Endodermal cell (in vitro differentiated cells): ENCODE data around the gene CEP70. TPM values are rescaled to one million over a fixed set of nuclear protein-coding genes. Genes with fewer than 3 reads are reported as not detected.

Experiments used
- DNase-seq: peaks from one replicate; pipeline ENCODE4 v3.0.0-alpha.2; 2017
- H3K27ac ChIP-seq: 2 replicates; pipeline ENCODE4 v1.5.1; 2013; ENCODE audit warnings: mild to moderate bottlenecking, low read depth, low read length, moderate library complexity
- H3K27me3 ChIP-seq: 2 replicates; pipeline ENCODE4 v1.6.1; 2013; ENCODE audit warnings: mild to moderate bottlenecking, low read length, moderate library complexity; ENCODE audit not compliant: insufficient read depth, control insufficient read depth, poor library complexity, severe bottlenecking
- H3K36me3 ChIP-seq: 2 replicates; pipeline ENCODE4 v1.7.0; 2013; ENCODE audit warnings: mild to moderate bottlenecking, low read length, moderate library complexity; ENCODE audit not compliant: control insufficient read depth, insufficient read depth
- H3K4me1 ChIP-seq: one replicate; pipeline ENCODE4 v1.7.0; 2013; ENCODE audit warnings: low read length; ENCODE audit not compliant: control insufficient read depth, insufficient read depth
- H3K4me3 ChIP-seq: 2 replicates; pipeline ENCODE4 v1.5.1; 2013; ENCODE audit warnings: mild to moderate bottlenecking, low read length, moderate library complexity
- H3K9ac ChIP-seq: 2 replicates; pipeline ENCODE4 v1.6.1; 2013; ENCODE audit warnings: mild to moderate bottlenecking, low read length, moderate library complexity; ENCODE audit not compliant: poor library complexity, severe bottlenecking; ENCODE audit errors: extremely low read depth
- H3K9me3 ChIP-seq: 2 replicates; pipeline ENCODE4 v1.6.1; 2013; ENCODE audit warnings: mild to moderate bottlenecking, low read length, moderate library complexity; ENCODE audit not compliant: control insufficient read depth
- H3K27ac Mint-ChIP-seq: 2 replicates; pipeline ENCODE4 v1.8.0; 2020; ENCODE audit warnings: mixed read lengths
- H3K27me3 Mint-ChIP-seq: 2 replicates; pipeline ENCODE4 v1.8.0; 2021; ENCODE audit warnings: mild to moderate bottlenecking, mixed read lengths; ENCODE audit not compliant: insufficient read depth
- H3K36me3 Mint-ChIP-seq: 2 replicates; pipeline ENCODE4 v1.8.0; 2020; ENCODE audit warnings: low read depth, mixed read lengths
- H3K4me1 Mint-ChIP-seq: 2 replicates; pipeline ENCODE4 v1.8.0; 2020; ENCODE audit warnings: mixed read lengths
- H3K4me3 Mint-ChIP-seq: 2 replicates; pipeline ENCODE4 v1.8.0; 2020; ENCODE audit warnings: mild to moderate bottlenecking, moderate library complexity, mixed read lengths
- H3K9me3 Mint-ChIP-seq: 2 replicates; pipeline ENCODE4 v1.8.0; 2020; ENCODE audit warnings: mild to moderate bottlenecking, mixed read lengths
- CTCF ChIP-seq: fragments of 200-600 bp; sonication (generic); conservative IDR thresholded peaks from 2 replicates; pipeline ENCODE4 v1.5.0; 2021; ENCODE audit warnings: antibody characterized with exemption, mild to moderate bottlenecking
- WGBS, 2 experiments: methylation state at CpG; one replicate each; pipeline versions ENCODE4 v1.1.5 to v1.1.7; 2013; ENCODE audit warnings: missing lambda C conversion rate in 2 of 2, mixed read lengths in 1 of 2; ENCODE audit not compliant: insufficient coverage in 1 of 2, insufficient read length in 1 of 2; 5-methylcytosine and 5-hydroxymethylcytosine counted together
- total RNA-seq, 2 donors: library from RNA; stranded (reverse); fragmentation: NEBNext Ultra II Directional in 1 of 2; extraction: Animal tissue kit (Norgen Biotek cat#: 25700) in 1 of 2; gene quantifications; 2 replicates in 1 of 2; 3 replicates in 1 of 2; pipeline ENCODE4 v1.2.1, GENCODE V29; 2021

Gene CEP70
- total RNA-seq, 2 donors from 2014 or later, result 113 to 131 TPM

DNA sequence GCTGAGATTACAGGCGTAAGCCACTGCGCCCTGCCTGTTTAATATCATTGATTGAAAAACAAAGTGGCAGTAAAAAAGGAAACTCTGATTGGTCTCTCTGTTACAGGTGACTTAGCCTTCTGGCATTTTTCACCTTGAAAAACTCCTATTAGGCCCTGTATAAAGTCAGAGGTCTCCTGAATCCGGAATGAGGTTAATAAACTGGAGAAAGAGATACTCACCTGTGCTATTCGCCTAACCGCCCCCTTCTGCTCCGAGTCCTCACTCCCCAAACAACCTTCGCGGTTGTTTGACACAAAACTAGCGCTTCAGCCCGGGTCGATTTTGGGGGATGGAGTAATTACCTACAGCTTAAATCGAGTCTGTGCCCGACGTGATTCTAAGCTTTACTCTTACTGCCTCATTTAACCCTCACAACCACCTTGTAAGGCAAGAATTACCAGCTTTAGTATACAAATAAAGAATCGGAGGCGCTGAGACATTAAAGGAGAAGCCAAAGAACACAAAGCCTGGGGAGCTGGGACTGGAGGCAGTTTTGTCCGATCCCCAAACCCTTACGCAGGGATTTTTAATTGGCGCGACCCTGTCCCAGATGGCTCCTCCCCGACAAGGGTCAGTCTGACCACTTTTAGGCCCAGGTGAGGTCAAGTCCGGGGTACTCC lies 441 bp downstream of the CEP70 start:
- H3K27me3 Mint-ChIP-seq, result no peaks in the 10 kb centered on the region
- H3K4me1 Mint-ChIP-seq, result peaks cover 9% of the 10 kb centered on the region
- H3K4me3 Mint-ChIP-seq, result peak overlapping the region; percentile 93
- H3K27ac ChIP-seq, result no peak overlapping the region
- H3K9me3 Mint-ChIP-seq, result peaks cover 4% of the 10 kb centered on the region
- H3K9ac ChIP-seq, result peak overlapping the region; percentile 89
- H3K36me3 Mint-ChIP-seq, result peaks cover 11% of the 10 kb centered on the region
- peaks cover 27% of the 10 kb centered on the region for H3K36me3 ChIP-seq
- H3K4me3 ChIP-seq, result peak overlapping the region; percentile 99
- DNase-seq, result peak; percentile 73
- WGBS, 2 experiments, result 7 to 37% methylated on average over 5 to 22 of the region's 22 CpGs
- no peak for TF ChIP-seq CTCF
- H3K4me1 ChIP-seq, result peaks cover 2% of the 10 kb centered on the region
- no peaks in the 10 kb centered on the region for H3K27me3 ChIP-seq
- peaks cover 4% of the 10 kb centered on the region for H3K9me3 ChIP-seq
- H3K27ac Mint-ChIP-seq, result peak overlapping the region; percentile 96

GRCh38 chr3:138591392-138591791 lies 2.7 kb downstream of the CEP70 start:
- peaks cover 9% of the 10 kb centered on the region for H3K4me1 Mint-ChIP-seq
- TF ChIP-seq CTCF, result no peak

DNA sequence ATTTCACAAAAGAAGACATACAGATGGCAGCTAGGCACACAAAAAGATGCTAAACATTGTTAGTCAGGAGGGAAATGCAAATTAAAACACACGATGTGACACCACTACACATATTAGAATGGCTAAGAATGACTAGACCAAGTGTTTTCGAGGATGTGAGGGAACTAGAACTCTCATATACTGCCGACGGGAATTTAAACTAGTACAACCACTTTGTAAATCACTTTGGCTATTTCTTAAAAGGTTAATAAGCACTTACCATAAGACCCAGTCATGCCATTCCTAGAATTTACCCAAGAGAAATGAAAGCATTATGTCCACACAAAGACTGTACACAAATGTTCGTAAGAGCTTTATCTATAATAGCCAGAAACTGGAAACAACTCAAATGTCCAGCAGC lies 5.6 kb downstream of the CEP70 start:
- WGBS, 2 experiments, result 96 to 100% methylated on average over 3 to 5 of the region's 5 CpGs
- Mint-ChIP-seq H3K4me1 (peaks cover 13% of the 10 kb centered on the region), H3K27me3 (no peaks in the 10 kb centered on the region), H3K4me3 (no peak overlapping the region), H3K36me3 (peaks cover 56% of the 10 kb centered on the region), H3K27ac (no peak overlapping the region), H3K9me3 (peaks cover 5% of the 10 kb centered on the region)
- no peak for TF ChIP-seq CTCF
- H3K4me3 ChIP-seq, result no peak overlapping the region
- no peak overlapping the region for H3K27ac ChIP-seq
- H3K9ac ChIP-seq, result no peak overlapping the region
- H3K27me3 ChIP-seq, result no peaks in the 10 kb centered on the region
- H3K36me3 ChIP-seq, result peaks cover 68% of the 10 kb centered on the region
- H3K9me3 ChIP-seq, result peaks cover 27% of the 10 kb centered on the region
- DNase-seq, result no peak
- peaks cover 2% of the 10 kb centered on the region for H3K4me1 ChIP-seq

More at GRCh38 chr3:138591392-138591791, 2.7 kb downstream of the CEP70 start:
- peaks cover 2% of the 10 kb centered on the region for H3K4me1 ChIP-seq
- peak overlapping the region; percentile 93 for H3K4me3 Mint-ChIP-seq
- H3K9me3 Mint-ChIP-seq, result peaks cover 2% of the 10 kb centered on the region
- WGBS, 2 experiments, result 41% methylated on average over 1 of the region's 1 CpG; no CpG with 5 or more reads in 1 of the 2 experiments
- H3K27ac ChIP-seq, result no peak overlapping the region
- no peaks in the 10 kb centered on the region for H3K27me3 ChIP-seq
- peaks cover 33% of the 10 kb centered on the region for H3K36me3 Mint-ChIP-seq
- H3K9ac ChIP-seq, result no peak overlapping the region
- DNase-seq, result no peak
- H3K27ac Mint-ChIP-seq, result no peak overlapping the region
- peak overlapping the region; percentile 99 for H3K4me3 ChIP-seq
- H3K9me3 ChIP-seq, result peaks cover 11% of the 10 kb centered on the region
- no peaks in the 10 kb centered on the region for H3K27me3 Mint-ChIP-seq
- H3K36me3 ChIP-seq, result peaks cover 49% of the 10 kb centered on the region
